Measurements from ENCODE around the gene GPR137. TPM values are rescaled to one million over a fixed set of nuclear protein-coding genes. Genes with fewer than 3 reads are reported as not detected.
"Not testable (repeated sequence)": the region's sequence is repeated elsewhere in the genome, so short reads cannot be mapped to it uniquely, and the experiment has no call there.

Gene GPR137
- total and polyA plus RNA-seq, 12 donors, result 15.6 to 69.8 (median 41.2) TPM

DNA sequence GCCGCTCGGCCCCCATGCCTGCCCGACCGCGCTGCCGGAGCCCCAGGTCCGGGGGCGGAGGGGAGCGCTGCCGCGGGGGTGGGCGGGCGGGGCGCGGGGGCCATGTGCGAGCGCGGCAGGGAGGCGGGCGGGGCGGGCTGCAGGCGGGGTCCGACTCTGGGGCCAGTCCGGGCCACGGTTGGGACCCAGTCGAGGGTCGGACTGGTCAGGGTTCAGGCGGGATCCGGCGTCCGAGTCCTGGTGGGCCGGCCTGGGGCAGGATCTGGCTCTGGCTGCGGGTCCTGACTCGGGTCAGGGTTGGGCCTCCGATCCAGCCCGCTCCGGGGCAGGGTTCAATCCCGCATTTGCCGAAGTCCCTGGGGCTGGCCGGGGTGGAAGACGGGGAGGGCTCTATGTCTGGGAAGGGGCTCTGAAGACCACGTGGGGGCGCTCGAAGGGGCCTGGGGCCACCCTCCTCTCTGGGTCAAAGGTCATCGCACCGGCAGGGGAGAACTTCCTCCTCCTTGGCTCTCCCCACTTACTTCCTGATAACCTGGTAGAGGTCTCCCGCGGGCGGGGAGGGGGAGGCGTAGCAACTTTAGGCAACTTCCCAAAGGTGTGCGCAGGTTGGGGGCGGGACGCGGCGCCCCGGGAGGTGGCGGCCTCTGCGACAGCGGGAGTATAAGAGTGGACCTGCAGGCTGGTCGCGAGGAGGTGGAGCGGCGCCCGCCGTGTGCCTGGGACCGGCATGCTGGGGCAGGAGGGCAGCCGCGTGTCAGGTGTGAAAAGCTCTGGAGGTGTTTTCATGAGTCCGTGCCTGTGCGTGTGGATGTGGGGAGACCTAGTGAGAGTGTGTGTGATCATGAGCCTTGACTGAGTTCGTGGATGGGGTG is 20.3 kb downstream of the GPR137 start:
- Histone ChIP-seq H3K4me3 (peak overlapping the region; percentile 33 to 91 (median 62)), H3K27me3 (no peaks in the 10 kb centered on the region), H3K4me1 (replicated peaks in 1 of 2) (peaks cover 9 to 26% of the 10 kb centered on the region in 2 donors), H3K36me3 (replicated peaks in 1 of 2) (no peaks in the 10 kb centered on the region), H3K27ac (peak overlapping the region; percentile 7 to 96 (median 73)), H3K9me3 (replicated peaks in 1 of 3) (no peaks in the 10 kb centered on the region)
- TF ChIP-seq, protein P1, sequence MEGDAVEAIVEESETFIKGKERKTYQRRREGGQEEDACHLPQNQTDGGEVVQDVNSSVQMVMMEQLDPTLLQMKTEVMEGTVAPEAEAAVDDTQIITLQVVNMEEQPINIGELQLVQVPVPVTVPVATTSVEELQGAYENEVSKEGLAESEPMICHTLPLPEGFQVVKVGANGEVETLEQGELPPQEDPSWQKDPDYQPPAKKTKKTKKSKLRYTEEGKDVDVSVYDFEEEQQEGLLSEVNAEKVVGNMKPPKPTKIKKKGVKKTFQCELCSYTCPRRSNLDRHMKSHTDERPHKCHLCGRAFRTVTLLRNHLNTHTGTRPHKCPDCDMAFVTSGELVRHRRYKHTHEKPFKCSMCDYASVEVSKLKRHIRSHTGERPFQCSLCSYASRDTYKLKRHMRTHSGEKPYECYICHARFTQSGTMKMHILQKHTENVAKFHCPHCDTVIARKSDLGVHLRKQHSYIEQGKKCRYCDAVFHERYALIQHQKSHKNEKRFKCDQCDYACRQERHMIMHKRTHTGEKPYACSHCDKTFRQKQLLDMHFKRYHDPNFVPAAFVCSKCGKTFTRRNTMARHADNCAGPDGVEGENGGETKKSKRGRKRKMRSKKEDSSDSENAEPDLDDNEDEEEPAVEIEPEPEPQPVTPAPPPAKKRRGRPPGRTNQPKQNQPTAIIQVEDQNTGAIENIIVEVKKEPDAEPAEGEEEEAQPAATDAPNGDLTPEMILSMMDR (IDR thresholded peaks at IDR 0.05), result no peak
- TF ChIP-seq POLR2A (IDR thresholded peaks at IDR 0.05), result peak in 1 of 2 donors; percentile 38
- WGBS, 4 donors, result 0 to 1% (median 1%) methylated on average over 13 to 68 of the region's 71 CpGs
- DNase-seq, result peak; percentile 57 to 84 (median 74)
- intact Hi-C loops (cut with DNase I), result no loop called here

GRCh38 chr11:64306563-64306875 is 20.9 kb downstream of the GPR137 start:
- TF ChIP-seq, protein P1 (IDR thresholded peaks at IDR 0.05), result no peak
- no peak for TF ChIP-seq POLR2A (IDR thresholded peaks at IDR 0.05)
- Histone ChIP-seq H3K4me3 (peak overlapping the region; percentile 33 to 91 (median 62)), H3K36me3 (replicated peaks in 1 of 2) (no peaks in the 10 kb centered on the region), H3K27me3 (no peaks in the 10 kb centered on the region), H3K9me3 (replicated peaks in 1 of 3) (no peaks in the 10 kb centered on the region), H3K27ac (peak overlapping the region in 4 of 5 donors; percentile 69 to 96 (median 84)), H3K4me1 (replicated peaks in 1 of 2) (peaks cover 9 to 22% of the 10 kb centered on the region in 2 donors)
- no peak for DNase-seq
- 0 to 25% (median 21%) methylated on average over 3 to 9 of the region's 9 CpGs for WGBS, 4 donors
- intact Hi-C loops (cut with DNase I), result no loop called here

- 59 to 73% (median 63%) methylated on average over 8 to 15 of the region's 15 CpGs for WGBS, 4 donors
- intact Hi-C loops (cut with DNase I), result no loop called here
These were observed 21.4 kb downstream of the GPR137 start for GRCh38 chr11:64306876-64307622.

DNA sequence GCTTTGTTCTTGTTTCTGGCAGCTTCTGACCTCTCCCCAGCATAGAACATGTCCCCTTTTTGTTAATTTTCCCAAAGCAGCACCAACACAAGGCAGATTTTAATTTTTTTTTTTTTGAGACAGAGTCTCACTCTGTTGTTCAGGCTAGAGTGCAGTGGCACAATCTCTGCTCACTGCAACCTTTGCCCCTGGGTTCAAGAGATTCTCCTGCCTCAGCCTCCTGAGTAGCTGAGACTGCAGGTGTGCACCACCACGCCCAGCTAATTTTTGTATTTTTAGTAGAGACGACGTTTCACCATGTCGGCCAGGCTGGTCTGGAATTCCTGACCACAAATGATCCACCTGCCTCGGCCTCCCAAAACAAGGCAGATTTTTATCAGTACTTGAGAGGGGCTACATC is 22.1 kb downstream of the GPR137 start:
- H3K27ac ChIP-seq; H3K27me3 ChIP-seq; H3K36me3 ChIP-seq (replicated peaks in 1 of 2); H3K4me3 ChIP-seq; H3K9me3 ChIP-seq (replicated peaks in 1 of 3); intact Hi-C loops (cut with DNase I); DNase-seq: not testable (repeated sequence)
- H3K4me1 ChIP-seq (replicated peaks in 1 of 2), result peaks cover 9 to 22% of the 10 kb centered on the region in 2 donors
- WGBS, 4 donors, result 87 to 97% (median 93%) methylated on average over 5 of the region's 5 CpGs

More at GRCh38 chr11:64306876-64307622, 21.4 kb downstream of the GPR137 start:
- Histone ChIP-seq H3K27ac (peak overlapping the region in 3 of 5 donors; percentile 73 to 96 (median 95)), H3K9me3 (replicated peaks in 1 of 3) (no peaks in the 10 kb centered on the region), H3K36me3 (replicated peaks in 1 of 2) (no peaks in the 10 kb centered on the region), H3K27me3 (no peaks in the 10 kb centered on the region), H3K4me1 (replicated peaks in 1 of 2) (peaks cover 9 to 22% of the 10 kb centered on the region in 2 donors), H3K4me3 (peak overlapping the region in 2 of 4 donors; percentile 33 to 91)
- peak; percentile 62 to 81 (median 78) for DNase-seq
- TF ChIP-seq POLR2A (IDR thresholded peaks at IDR 0.05), result no peak
- TF ChIP-seq, protein P1 (IDR thresholded peaks at IDR 0.05), result no peak

All from adrenal gland (tissue), 12 donors.